ENCODE measurements around the gene CACFD1.
"Not testable (repeated sequence)": the region's sequence is repeated elsewhere in the genome, so short reads cannot be mapped to it uniquely, and the experiment has no call there.

The CACFD1 gene

GRCh38 chr9:133440874-133441273 lies 18.9 kb upstream of the CACFD1 start:
- DNase-seq (ENCODE audit: low read depth in 2 of 2) = no peak

GRCh38 chr9:133441571-133441970 lies 18.2 kb upstream of the CACFD1 start:
- no peak for DNase-seq (ENCODE audit: low read depth in 2 of 2)

- DNase-seq (ENCODE audit: low read depth in 2 of 2) = no peak
Observed at GRCh38 chr9:133443248-133443647, 16.5 kb upstream of the CACFD1 start.

GRCh38 chr9:133443982-133444381 lies 15.8 kb upstream of the CACFD1 start:
- no peak for DNase-seq (ENCODE audit: low read depth in 2 of 2)

- no peak for DNase-seq (ENCODE audit: low read depth in 2 of 2)
Observed at GRCh38 chr9:133445293-133445969, 14.3 kb upstream of the CACFD1 start.

GRCh38 chr9:133448487-133448972 lies 11.2 kb upstream of the CACFD1 start:
- DNase-seq (ENCODE audit: low read depth in 2 of 2) = no peak

GRCh38 chr9:133449760-133450159 lies 10.0 kb upstream of the CACFD1 start:
- DNase-seq (ENCODE audit: low read depth in 2 of 2) = no peak

- DNase-seq (ENCODE audit: low read depth in 2 of 2) = not testable (repeated sequence)
Observed at GRCh38 chr9:133451865-133452264, 7.9 kb upstream of the CACFD1 start.

- DNase-seq (ENCODE audit: low read depth in 2 of 2) = no peak
Observed at GRCh38 chr9:133452562-133452961, 7.2 kb upstream of the CACFD1 start.

GRCh38 chr9:133453651-133454050 lies 6.1 kb upstream of the CACFD1 start:
- no peak for DNase-seq (ENCODE audit: low read depth in 2 of 2)

GRCh38 chr9:133454325-133454724 lies 5.5 kb upstream of the CACFD1 start:
- DNase-seq (ENCODE audit: low read depth in 2 of 2) = no peak

GRCh38 chr9:133454943-133455673 lies 4.7 kb upstream of the CACFD1 start:
- DNase-seq (ENCODE audit: low read depth in 2 of 2) = no peak

- no peak for DNase-seq (ENCODE audit: low read depth in 2 of 2)
Observed at GRCh38 chr9:133455936-133456335, 3.8 kb upstream of the CACFD1 start.

GRCh38 chr9:133456409-133456808 lies 3.4 kb upstream of the CACFD1 start:
- no peak for DNase-seq (ENCODE audit: low read depth in 2 of 2)

- no peak for DNase-seq (ENCODE audit: low read depth in 2 of 2)
Observed at GRCh38 chr9:133457233-133457632, 2.5 kb upstream of the CACFD1 start.

- no peak for DNase-seq (ENCODE audit: low read depth in 2 of 2)
Observed at GRCh38 chr9:133457748-133458147, 2.0 kb upstream of the CACFD1 start.

- DNase-seq (ENCODE audit: low read depth in 2 of 2) = no peak
Observed at GRCh38 chr9:133458643-133459312, 1.0 kb upstream of the CACFD1 start.

GRCh38 chr9:133460405-133461175 lies 812 bp downstream of the CACFD1 start:
- DNase-seq (ENCODE audit: low read depth in 2 of 2) = no peak

- DNase-seq (ENCODE audit: low read depth in 2 of 2) = no peak
Observed at GRCh38 chr9:133461975-133462374, 2.2 kb downstream of the CACFD1 start.

- DNase-seq (ENCODE audit: low read depth in 2 of 2) = no peak
Observed at GRCh38 chr9:133463234-133463863, 3.6 kb downstream of the CACFD1 start.

- DNase-seq (ENCODE audit: low read depth in 2 of 2) = no peak
Observed at GRCh38 chr9:133463864-133464615, 4.3 kb downstream of the CACFD1 start.

Data from stimulated activated CD8-positive, alpha-beta memory T cell treated with anti-CD3 and anti-CD28 coated beads, Interleukin-15, amount 100 ng/mL, for 48 hours (primary cell).